Vagina (tissue), 2 donors: ENCODE data around the gene PI4KB. TPM values are rescaled to one million over a fixed set of nuclear protein-coding genes. Genes with fewer than 3 reads are reported as not detected.
"Not testable (repeated sequence)": the region's sequence is repeated elsewhere in the genome, so short reads cannot be mapped to it uniquely, and the experiment has no call there.

Experiments
- DNase-seq, 2 donors: peaks; one replicate each; pipeline ENCODE4 v3.0.0-alpha.2; 2017; ENCODE audit errors: extremely low spot score in 2 of 2
- H3K27ac ChIP-seq: fragments of 200-600 bp; sonication (generic); one replicate; pipeline ENCODE4 v1.5.1; 2019
- H3K27me3 ChIP-seq: fragments of 200-600 bp; sonication (generic); one replicate; pipeline ENCODE4 v1.5.1; 2019
- H3K36me3 ChIP-seq, 2 donors: fragments of 200-600 bp; sonication (generic); one replicate each; pipeline ENCODE4 v1.5.1; 2017 to 2019
- H3K4me1 ChIP-seq: fragments of 200-600 bp; sonication (generic); one replicate; pipeline ENCODE4 v1.5.1; 2019
- H3K4me3 ChIP-seq, 2 donors: fragments of 200-600 bp; sonication (generic); 1 replicate in 1 of 2; 2 replicates in 1 of 2; pipeline ENCODE4 v1.5.1; 2016 to 2019
- H3K9me3 ChIP-seq: fragments of 200-600 bp; sonication (generic); one replicate; pipeline ENCODE4 v1.5.1; 2019
- POLR2A ChIP-seq, 2 donors: fragments of 450-650 bp; IDR thresholded peaks; one replicate each; pipeline ENCODE4 v1.6.1; 2017; ENCODE audit warnings: antibody characterized with exemption in 2 of 2, mild to moderate bottlenecking in 2 of 2, moderate library complexity in 2 of 2
- POLR2AphosphoS5 ChIP-seq, 2 donors: sonication (generic); formaldehyde crosslinking; IDR thresholded peaks; one replicate each; pipeline ENCODE4 v1.9.0; 2017; ENCODE audit warnings: antibody characterized with exemption in 2 of 2, mild to moderate bottlenecking in 2 of 2, low read depth in 1 of 2; ENCODE audit not compliant: insufficient read depth in 1 of 2
- intact Hi-C: fragments of 100-400 bp; cut with DNase I; formaldehyde crosslinking; loops from one replicate; pipeline ENCODE4 v1.15.1; 2023
- total RNA-seq: library from RNA; depleted of rRNA; stranded (reverse); fragments of >200 nt; gene quantifications from one replicate; pipeline ENCODE4 v1.2.3, GENCODE V29; 2016
- TF ChIP-seq, protein P1 (sequence below), 3 experiments: fragments of 450-650 bp in 2 of 3; fragments of 200-600 bp in 1 of 3; sonication (generic) in 1 of 3; IDR thresholded peaks; one replicate each; pipeline ENCODE4 v1.5.1; 2017 to 2019; ENCODE audit warnings: antibody characterized with exemption in 3 of 3, mild to moderate bottlenecking in 2 of 3, moderate library complexity in 2 of 3

The PI4KB gene
- total RNA-seq, 1 donor from 2014 or later: 69.0 TPM

DNA sequence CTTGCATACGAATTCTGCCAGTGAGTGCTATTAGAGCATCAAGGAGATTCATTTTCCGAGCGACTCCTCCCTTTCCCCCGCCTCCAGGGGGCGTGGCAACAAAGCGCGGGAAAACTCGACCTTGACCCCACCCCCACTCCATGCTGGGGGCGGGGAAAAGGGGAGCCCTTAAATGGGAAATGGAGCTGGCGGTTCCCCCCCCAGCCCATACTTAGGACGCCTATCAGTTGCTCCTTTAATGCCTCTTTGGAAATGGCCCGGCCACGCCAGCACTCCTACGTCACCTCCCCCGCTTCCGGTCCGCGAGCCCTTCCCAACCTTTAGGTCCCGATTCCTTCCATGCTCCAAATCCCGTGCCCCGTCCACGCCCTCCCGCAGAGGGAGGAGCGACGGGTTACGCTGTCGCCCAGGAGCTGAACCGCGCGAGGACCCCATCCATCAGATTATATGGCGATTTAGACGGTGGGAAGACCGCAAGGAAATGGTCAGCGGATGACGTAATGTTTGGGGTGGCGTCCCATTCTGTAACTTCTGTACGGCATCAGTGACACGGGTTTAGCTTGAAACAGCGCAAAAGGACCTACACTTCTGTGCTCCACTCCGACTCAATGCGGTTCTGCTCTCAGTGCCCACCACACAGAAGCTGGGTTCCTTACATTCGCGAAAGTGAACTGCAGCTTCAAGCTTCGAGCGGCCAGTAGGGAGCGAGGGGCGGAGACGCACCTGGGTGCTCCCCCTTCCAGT, 45.8 kb downstream of the PI4KB start:
- Histone ChIP-seq H3K36me3 (peaks cover 0 to 6% of the 10 kb centered on the region in 2 donors), H3K9me3 (no peaks in the 10 kb centered on the region), H3K4me1 (peaks cover 23% of the 10 kb centered on the region), H3K27ac (peak overlapping the region; percentile 96), H3K27me3 (no peaks in the 10 kb centered on the region), H3K4me3 (peak overlapping the region; percentile 52 to 81)
- intact Hi-C loops: loop anchor here (5.0 kb wide), 1 partner anchor 61 kb away; no protein-coding TSS in a partner anchor
- DNase-seq: peak in 1 of 2 donors; percentile 99
- TF ChIP-seq, protein P1, sequence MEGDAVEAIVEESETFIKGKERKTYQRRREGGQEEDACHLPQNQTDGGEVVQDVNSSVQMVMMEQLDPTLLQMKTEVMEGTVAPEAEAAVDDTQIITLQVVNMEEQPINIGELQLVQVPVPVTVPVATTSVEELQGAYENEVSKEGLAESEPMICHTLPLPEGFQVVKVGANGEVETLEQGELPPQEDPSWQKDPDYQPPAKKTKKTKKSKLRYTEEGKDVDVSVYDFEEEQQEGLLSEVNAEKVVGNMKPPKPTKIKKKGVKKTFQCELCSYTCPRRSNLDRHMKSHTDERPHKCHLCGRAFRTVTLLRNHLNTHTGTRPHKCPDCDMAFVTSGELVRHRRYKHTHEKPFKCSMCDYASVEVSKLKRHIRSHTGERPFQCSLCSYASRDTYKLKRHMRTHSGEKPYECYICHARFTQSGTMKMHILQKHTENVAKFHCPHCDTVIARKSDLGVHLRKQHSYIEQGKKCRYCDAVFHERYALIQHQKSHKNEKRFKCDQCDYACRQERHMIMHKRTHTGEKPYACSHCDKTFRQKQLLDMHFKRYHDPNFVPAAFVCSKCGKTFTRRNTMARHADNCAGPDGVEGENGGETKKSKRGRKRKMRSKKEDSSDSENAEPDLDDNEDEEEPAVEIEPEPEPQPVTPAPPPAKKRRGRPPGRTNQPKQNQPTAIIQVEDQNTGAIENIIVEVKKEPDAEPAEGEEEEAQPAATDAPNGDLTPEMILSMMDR (IDR thresholded peaks at IDR 0.05): peak in 1 of 3 experiments; percentile 28
- TF ChIP-seq POLR2AphosphoS5 (IDR thresholded peaks at IDR 0.05; ENCODE audit: insufficient read depth in 1 of 2, low read depth in 1 of 2) (peak; percentile 97 to 98), POLR2A (IDR thresholded peaks at IDR 0.05) (peak in 1 of 2 donors; percentile 68)

DNA sequence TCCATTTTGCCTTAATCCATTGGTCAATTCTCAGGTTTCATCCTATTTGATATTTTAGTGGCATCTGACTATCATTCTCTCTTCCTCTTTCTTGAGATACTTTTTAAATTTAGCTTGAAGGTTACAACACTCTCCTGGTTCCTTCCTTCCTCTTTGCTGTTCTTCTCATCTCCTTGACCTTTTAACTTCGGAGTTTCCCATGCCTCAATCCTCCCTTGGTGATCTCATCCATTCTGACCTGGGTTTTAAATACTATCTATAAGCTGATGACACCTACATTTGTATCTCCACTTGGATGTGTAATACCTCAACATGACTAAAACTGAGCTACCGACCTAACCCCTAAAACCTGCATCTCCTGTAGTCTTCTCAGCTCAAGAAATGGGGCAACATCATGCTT, 50.0 kb downstream of the PI4KB start:
- DNase-seq: no peak
- no peaks in the 10 kb centered on the region for H3K27me3 ChIP-seq
- TF ChIP-seq, protein P1 (IDR thresholded peaks at IDR 0.05): no peak
- TF ChIP-seq POLR2AphosphoS5 (IDR thresholded peaks at IDR 0.05; ENCODE audit: insufficient read depth in 1 of 2, low read depth in 1 of 2) (no peak), POLR2A (IDR thresholded peaks at IDR 0.05) (no peak)
- H3K4me1 ChIP-seq: peaks cover 5% of the 10 kb centered on the region
- H3K9me3 ChIP-seq: no peaks in the 10 kb centered on the region
- no peak overlapping the region for H3K27ac ChIP-seq
- no peak overlapping the region for H3K4me3 ChIP-seq
- no peaks in the 10 kb centered on the region for H3K36me3 ChIP-seq
- intact Hi-C loops: no loop called here

DNA sequence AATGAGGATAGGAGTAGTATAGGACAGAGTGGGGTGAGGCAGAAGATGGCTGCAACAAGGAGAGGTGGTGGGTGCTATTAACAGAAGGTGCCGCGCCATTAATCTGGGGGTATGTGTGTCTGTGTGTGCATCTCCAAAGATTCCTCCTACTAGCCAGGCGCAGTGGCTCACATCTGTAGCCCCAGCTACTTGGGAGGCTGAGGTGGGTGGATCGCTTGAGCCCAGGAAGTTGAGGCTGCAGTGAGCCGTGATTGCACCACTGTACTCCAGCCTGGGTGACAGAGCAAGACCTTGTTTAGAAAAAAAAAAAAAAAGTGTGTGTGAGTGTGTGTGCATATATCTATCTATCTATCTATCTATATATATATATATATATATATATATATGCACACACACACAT, 51.9 kb downstream of the PI4KB start:
- H3K4me1 ChIP-seq, DNase-seq, intact Hi-C loops, H3K36me3 ChIP-seq, H3K4me3 ChIP-seq, H3K27me3 ChIP-seq, H3K9me3 ChIP-seq, H3K27ac ChIP-seq: not testable (repeated sequence)

DNA sequence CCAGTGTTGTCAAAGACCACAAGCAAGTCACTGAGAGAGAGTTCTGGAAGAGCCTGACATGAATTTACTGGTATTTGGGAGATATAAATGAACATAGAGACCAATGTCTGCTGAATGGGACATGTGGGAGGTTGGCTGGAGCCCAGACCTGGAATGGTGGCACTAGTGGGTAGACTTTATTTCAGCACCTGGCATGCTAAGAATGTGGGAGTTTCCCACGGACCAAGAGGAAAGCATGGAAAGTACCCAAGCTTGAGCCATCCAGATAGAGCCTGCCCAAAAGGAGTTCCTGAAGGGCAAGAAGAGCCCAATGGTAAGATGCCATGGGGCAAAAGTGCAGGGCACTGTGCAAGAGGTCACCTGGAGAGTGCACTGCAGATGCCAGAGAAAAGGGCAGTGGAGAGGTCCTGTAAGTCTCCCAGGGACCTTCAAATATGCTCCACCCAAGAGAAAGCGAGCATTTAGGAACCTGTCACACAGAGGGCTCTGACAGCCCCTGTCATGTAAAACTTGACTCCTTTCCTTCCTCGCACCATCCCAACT, 53.2 kb downstream of the PI4KB start:
- no peak overlapping the region for H3K27ac ChIP-seq
- intact Hi-C loops: no loop called here
- H3K27me3 ChIP-seq: no peaks in the 10 kb centered on the region
- no peaks in the 10 kb centered on the region for H3K9me3 ChIP-seq
- H3K36me3 ChIP-seq: no peaks in the 10 kb centered on the region
- no peaks in the 10 kb centered on the region for H3K4me1 ChIP-seq
- H3K4me3 ChIP-seq: no peak overlapping the region
- TF ChIP-seq POLR2AphosphoS5 (IDR thresholded peaks at IDR 0.05; ENCODE audit: insufficient read depth in 1 of 2, low read depth in 1 of 2) (no peak), POLR2A (IDR thresholded peaks at IDR 0.05) (no peak)
- TF ChIP-seq, protein P1 (IDR thresholded peaks at IDR 0.05): no peak
- DNase-seq: no peak

DNA sequence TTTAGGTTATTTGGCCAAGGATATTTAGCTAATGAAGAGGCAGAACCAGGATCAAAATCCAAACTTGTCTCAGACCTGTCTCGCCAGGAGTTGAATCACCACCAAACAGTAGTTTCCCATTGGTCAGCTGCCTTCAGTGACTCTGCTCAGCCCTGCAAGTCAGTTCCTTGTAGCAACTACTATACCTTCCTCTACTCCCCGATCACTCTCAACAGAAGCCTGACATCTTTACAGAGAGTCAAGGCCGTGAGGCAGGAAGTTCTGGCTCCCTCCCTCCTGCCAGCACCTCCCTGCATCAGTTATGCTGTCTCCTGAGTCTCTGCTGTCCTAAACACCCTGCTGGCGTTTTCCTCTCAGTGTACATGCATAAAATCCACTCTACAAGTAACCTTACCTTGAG, 59.5 kb downstream of the PI4KB start:
- Histone ChIP-seq H3K9me3 (no peaks in the 10 kb centered on the region), H3K27me3 (no peaks in the 10 kb centered on the region), H3K27ac (no peak overlapping the region), H3K36me3 (peaks cover 0 to 50% of the 10 kb centered on the region in 2 donors), H3K4me1 (no peaks in the 10 kb centered on the region), H3K4me3 (no peak overlapping the region)
- no peak for DNase-seq
- intact Hi-C loops: no loop called here
- TF ChIP-seq, protein P1 (IDR thresholded peaks at IDR 0.05): no peak
